Endothelial cell of umbilical vein (primary cell): ENCODE data around the gene YWHAH. TPM values are rescaled to one million over a fixed set of nuclear protein-coding genes. Genes with fewer than 3 reads are reported as not detected.

ENCODE experiments used
- BruUV-seq: library from RNA; stranded (reverse); fragments of 400-500 nt; replicated peaks from 2 replicates; lab custom pipeline; 2021; lab: Mats Ljungman, UMichigan
- CTCF ChIA-PET: fragments of 300-600, 350-600 bp; sonication (Branson Sonifier 250); formaldehyde crosslinking; loops from one replicate; lab custom pipeline; 2021; ENCODE audit warnings: antibody characterized with exemption, inconsistent platforms; lab: Charles Lee
- POLR2A ChIA-PET: fragments of 300-600, 350-600 bp; sonication (Branson Sonifier 250); formaldehyde crosslinking; loops from one replicate; lab custom pipeline; 2021; ENCODE audit warnings: antibody characterized with exemption, inconsistent platforms; lab: Charles Lee
- DNase-seq: peaks from one replicate; pipeline ENCODE4 v3.0.0-alpha.2; 2011; ENCODE audit warnings: low read depth, low spot score
- FAIRE-seq: peaks from 2 replicates; lab custom pipeline; 2011; peaks lifted over from hg19 to GRCh38; lab: Jason Lieb, UNC
- H2AFZ ChIP-seq: 2 replicates; pipeline ENCODE4 v1.6.0; 2012; ENCODE audit warnings: low read depth, low read length, control low read depth, inconsistent platforms
- H3K27ac ChIP-seq: 2 replicates; pipeline ENCODE4 v1.5.1; 2011; ENCODE audit warnings: low read depth, mild to moderate bottlenecking, control low read depth, low read length, moderate library complexity; ENCODE audit not compliant: insufficient read depth
- H3K27me3 ChIP-seq, 2 experiments: 2 replicates each; pipeline versions ENCODE4 v1.6.0 to v1.6.1; 2011; ENCODE audit warnings: low read length in 2 of 2, mixed read lengths in 1 of 2; ENCODE audit not compliant: control insufficient read depth in 2 of 2, insufficient read depth in 2 of 2
- H3K36me3 ChIP-seq, 2 experiments: 2 replicates in 1 of 2; 3 replicates in 1 of 2; pipeline ENCODE4 v1.5.1; 2011; ENCODE audit warnings: low read length in 2 of 2, mild to moderate bottlenecking in 1 of 2, moderate library complexity in 1 of 2; ENCODE audit not compliant: control insufficient read depth in 2 of 2, insufficient read depth in 2 of 2; ENCODE audit errors: extremely low read depth in 1 of 2
- H3K4me1 ChIP-seq: 3 replicates; pipeline ENCODE4 v1.5.1; 2011; ENCODE audit warnings: mild to moderate bottlenecking, low read length; ENCODE audit not compliant: control insufficient read depth, insufficient read depth; ENCODE audit errors: extremely low read depth
- H3K4me2 ChIP-seq: 2 replicates; pipeline ENCODE4 v1.6.1; 2011; ENCODE audit warnings: low read length, control low read depth, mixed read lengths; ENCODE audit not compliant: insufficient read depth
- H3K4me3 ChIP-seq, 3 experiments: fragments of 200-600 bp in 1 of 3; sonication (generic), shearing (Covaris generic) in 1 of 3; replicated peaks in 1 of 3; 2 replicates each; pipeline ENCODE4 v1.5.1; 2011 to 2016; ENCODE audit warnings: control low read depth in 3 of 3, low read length in 3 of 3, mild to moderate bottlenecking in 2 of 3, inconsistent platforms in 1 of 3, low read depth in 1 of 3, moderate library complexity in 1 of 3; ENCODE audit not compliant: insufficient read depth in 1 of 3
- H3K79me2 ChIP-seq: 2 replicates; pipeline ENCODE4 v1.6.0; 2012; ENCODE audit warnings: low read length, inconsistent platforms; ENCODE audit not compliant: control insufficient read depth, insufficient read depth
- H3K9ac ChIP-seq: replicated peaks from 2 replicates; pipeline ENCODE3; 2011; ENCODE audit warnings: low read length, control low read depth; ENCODE audit not compliant: insufficient read depth; ENCODE audit errors: extremely low read depth
- H3K9me1 ChIP-seq: replicated peaks from 3 replicates; pipeline ENCODE4 v1.6.0; 2011; ENCODE audit warnings: mild to moderate bottlenecking, low read length; ENCODE audit not compliant: control insufficient read depth, insufficient read depth; ENCODE audit errors: extremely low read depth
- H3K9me3 ChIP-seq: replicated peaks from 2 replicates; pipeline ENCODE4 v1.5.1; 2012; ENCODE audit warnings: low read length, inconsistent platforms; ENCODE audit not compliant: control insufficient read depth, insufficient read depth
- H4K20me1 ChIP-seq: replicated peaks from 2 replicates; pipeline ENCODE3; 2011; ENCODE audit warnings: mild to moderate bottlenecking, low read length; ENCODE audit not compliant: control insufficient read depth, insufficient read depth; ENCODE audit errors: extremely low read depth
- CTCF ChIP-seq, 2 donors: IDR thresholded peaks; 1 replicate in 1 of 2; 2 replicates in 1 of 2; pipeline ENCODE4 v1.5.1; 2011; ENCODE audit warnings: low read length in 2 of 2, mild to moderate bottlenecking in 2 of 2, moderate library complexity in 2 of 2, control low read depth in 1 of 2, inconsistent platforms in 1 of 2, low read depth in 1 of 2; ENCODE audit not compliant: insufficient read depth in 1 of 2; ENCODE audit errors: extremely low read depth in 1 of 2
- EZH2 ChIP-seq: IDR thresholded peaks from 2 replicates; pipeline ENCODE4 v1.6.1; 2012; ENCODE audit warnings: borderline replicate concordance, low read depth, mild to moderate bottlenecking, moderate library complexity, low read length, inconsistent platforms; ENCODE audit not compliant: severe bottlenecking
- FOS ChIP-seq: IDR thresholded peaks from 2 replicates; pipeline ENCODE4 v1.6.1; 2011; ENCODE audit warnings: mild to moderate bottlenecking, low read length, moderate library complexity, borderline replicate concordance; ENCODE audit not compliant: insufficient read depth
- GATA2 ChIP-seq: IDR thresholded peaks from 2 replicates; pipeline ENCODE4 v1.7.0; 2011; ENCODE audit warnings: low read depth, mild to moderate bottlenecking, moderate library complexity, mixed read lengths, low read length; ENCODE audit not compliant: insufficient read length, insufficient read depth
- JUN ChIP-seq: IDR thresholded peaks from 2 replicates; pipeline ENCODE4 v1.6.1; 2011; ENCODE audit warnings: borderline replicate concordance, low read depth; ENCODE audit not compliant: insufficient read length, insufficient read depth
- MAX ChIP-seq: IDR thresholded peaks from 2 replicates; pipeline ENCODE4 v1.6.1; 2011; ENCODE audit not compliant: insufficient read depth, insufficient read length
- MYC ChIP-seq: IDR thresholded peaks from one replicate; pipeline ENCODE4 v1.6.1; 2011; ENCODE audit warnings: mild to moderate bottlenecking, low read depth, low read length
- POLR2A ChIP-seq: IDR thresholded peaks from 2 replicates; pipeline ENCODE4 v1.6.1; 2012; ENCODE audit warnings: low read depth, mild to moderate bottlenecking, control low read depth, low read length
- POLR2AphosphoS5 ChIP-seq: IDR thresholded peaks from 2 replicates; pipeline ENCODE4 v1.6.1; 2012; ENCODE audit warnings: low read depth, mild to moderate bottlenecking, control low read depth, low read length, moderate library complexity; ENCODE audit not compliant: insufficient read depth
- dilution Hi-C: fragments of 300-500 bp; cut with MboI; formaldehyde crosslinking; loops from one replicate; pipeline ENCODE4 v1.15.0; 2019; ENCODE audit warnings: low sequenced_read_pairs; ENCODE audit not compliant: extremely low pct_ligation_motif_present
- intact Hi-C: fragments of 100-400 bp; cut with micrococcal nuclease; formaldehyde crosslinking; loops from one replicate; pipeline ENCODE4 v1.10.0; 2022
- polyA plus RNA-seq, 4 experiments: library from polyadenylated mRNA; depleted of rRNA in 3 of 4; stranded (reverse) in 3 of 4; unstranded in 1 of 4; fragments of >200 nt; gene quantifications; 2 replicates each; pipeline versions ENCODE4 v1.2.1 to v1.2.3, GENCODE V29; 2011 to 2012; ENCODE audit warnings: missing spikeins in 1 of 4
- total RNA-seq: library from RNA; stranded (reverse); gene quantifications from 2 replicates; pipeline ENCODE4 v1.2.3, GENCODE V29; 2021

Gene YWHAH
- total and polyA plus RNA-seq, 2 donors (not counting 3 experiments of a cell fraction or from before 2014, with no cell fraction given): 73.6 to 170 TPM

GRCh38 chr22:31983911-31984656 lies 39.7 kb downstream of the YWHAH start:
- BruUV-seq: no TSS peak
- Histone ChIP-seq H3K79me2 (no peaks in the 10 kb centered on the region), H3K27ac (no peak overlapping the region), H3K27me3 (no peaks in the 10 kb centered on the region), H3K4me1 (no peaks in the 10 kb centered on the region), H3K36me3 (no peaks in the 10 kb centered on the region), H2AFZ (no peak overlapping the region), H4K20me1 (no peaks in the 10 kb centered on the region), H3K4me3 (no peak overlapping the region), H3K9me1 (no peaks in the 10 kb centered on the region), H3K9ac (no peak overlapping the region), H3K9me3 (no peaks in the 10 kb centered on the region), H3K4me2 (no peak overlapping the region)
- no peak for DNase-seq
- CTCF ChIA-PET: interaction anchor here (1.0 to 2.8 kb wide), 4 partner anchors 11 to 282 kb away, joined by 3 to 10 read pairs (median 3); no protein-coding TSS in a partner anchor
- dilution Hi-C loops: no loop called here
- TF ChIP-seq FOS (no peak), MYC (no peak), CTCF (IDR thresholded peaks at IDR 0.05; ENCODE audit: extremely low read depth in 1 of 2, insufficient read depth in 1 of 2, low read depth in 1 of 2, low read length in 2 of 2) (no peak), POLR2A (no peak), MAX (no peak), POLR2AphosphoS5 (no peak), GATA2 (no peak), JUN (no peak), EZH2 (no peak)
- POLR2A ChIA-PET: no interaction called here
- no peak for FAIRE-seq
- intact Hi-C loops: no loop called here
